H4 (cell line): ENCODE measurements around the gene ARHGDIB. TPM values are rescaled to one million over a fixed set of nuclear protein-coding genes. Genes with fewer than 3 reads are reported as not detected.

Experiments
- DNase-seq: peaks from one replicate; pipeline ENCODE4 v3.0.0-alpha.2; 2015; ENCODE audit warnings: low spot score
- total RNA-seq: library from RNA; depleted of rRNA; stranded (reverse); fragments of >200 nt; shearing (Covaris generic); gene quantifications from 2 replicates; pipeline ENCODE4 v1.2.3, GENCODE V29; 2014

The ARHGDIB gene
- total RNA-seq, 1 experiment from 2014 or later: 5.8 TPM

DNA sequence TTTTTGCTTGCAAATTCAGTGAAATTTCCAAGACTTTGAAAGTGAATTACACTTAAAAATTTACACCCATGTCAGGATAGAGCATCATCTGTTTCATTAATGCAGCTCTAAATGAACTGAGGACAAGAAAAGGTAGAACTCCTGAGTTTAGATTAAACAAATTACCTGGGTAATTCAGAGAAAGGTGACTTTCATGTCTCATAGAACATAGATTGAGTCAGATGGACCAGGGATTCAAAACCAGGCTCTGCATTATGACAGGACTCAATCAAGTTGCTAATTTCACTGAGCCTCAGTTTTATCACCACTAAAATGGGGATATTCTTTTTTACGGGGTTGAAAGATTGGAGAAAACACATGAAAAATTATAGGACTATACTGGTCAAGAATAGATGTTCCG lies 4.5 kb downstream of the ARHGDIB start:
- no peak for DNase-seq

GRCh38 chr12:14956024-14956891 lies 5.1 kb downstream of the ARHGDIB start:
- DNase-seq: no peak

GRCh38 chr12:14954269-14954668 lies 7.1 kb downstream of the ARHGDIB start:
- no peak for DNase-seq

- no peak for DNase-seq
These were observed 7.6 kb downstream of the ARHGDIB start for GRCh38 chr12:14953752-14954151.

DNA sequence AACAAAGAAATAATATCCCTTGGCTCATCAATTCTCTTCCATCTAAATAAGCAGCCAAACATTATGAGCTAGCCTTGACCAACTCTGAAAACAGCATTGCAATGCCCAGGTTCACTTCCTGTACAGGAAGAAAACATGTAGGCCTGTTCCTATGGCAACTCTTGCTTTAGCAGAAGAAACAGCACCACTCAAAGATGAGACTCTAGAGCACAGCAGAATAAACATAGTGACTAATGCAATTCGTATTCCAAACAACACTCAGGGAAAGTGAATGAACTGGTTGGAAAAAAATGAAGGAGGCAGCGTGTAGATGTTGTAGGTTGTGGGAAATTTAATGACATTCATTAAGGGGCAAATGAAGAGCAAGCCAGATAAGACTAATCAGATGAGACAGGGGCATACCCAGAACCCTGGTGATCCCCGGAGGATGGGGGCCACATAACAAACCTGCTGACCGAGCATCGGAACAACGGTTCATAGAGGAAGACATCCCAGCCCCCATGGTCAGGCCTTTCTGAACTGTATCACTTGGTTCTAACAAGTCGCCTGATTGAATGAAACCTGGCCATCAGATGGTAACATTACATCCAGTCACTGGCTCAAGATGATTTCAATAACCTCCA lies 9.0 kb downstream of the ARHGDIB start:
- DNase-seq: peak; percentile 93

DNA sequence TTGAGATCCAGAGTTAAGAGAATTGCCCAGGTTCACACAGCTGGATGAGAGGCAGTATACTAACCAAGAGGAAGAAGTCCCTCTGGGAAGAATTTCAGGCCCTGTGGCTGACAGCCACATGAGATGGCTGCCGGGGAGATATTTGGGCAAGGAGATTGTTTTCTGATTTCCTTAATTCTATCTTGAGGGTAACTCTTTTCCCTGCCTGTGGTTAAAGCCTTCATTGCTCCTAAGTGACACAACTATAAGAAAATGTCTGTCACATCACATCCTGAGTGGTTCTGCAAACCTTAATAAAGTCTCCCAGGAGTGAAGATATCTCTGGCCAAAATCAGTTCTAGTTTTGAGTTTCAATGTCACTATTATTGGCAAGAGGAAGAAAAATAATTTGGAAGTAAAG lies 9.6 kb downstream of the ARHGDIB start:
- DNase-seq: no peak

DNA sequence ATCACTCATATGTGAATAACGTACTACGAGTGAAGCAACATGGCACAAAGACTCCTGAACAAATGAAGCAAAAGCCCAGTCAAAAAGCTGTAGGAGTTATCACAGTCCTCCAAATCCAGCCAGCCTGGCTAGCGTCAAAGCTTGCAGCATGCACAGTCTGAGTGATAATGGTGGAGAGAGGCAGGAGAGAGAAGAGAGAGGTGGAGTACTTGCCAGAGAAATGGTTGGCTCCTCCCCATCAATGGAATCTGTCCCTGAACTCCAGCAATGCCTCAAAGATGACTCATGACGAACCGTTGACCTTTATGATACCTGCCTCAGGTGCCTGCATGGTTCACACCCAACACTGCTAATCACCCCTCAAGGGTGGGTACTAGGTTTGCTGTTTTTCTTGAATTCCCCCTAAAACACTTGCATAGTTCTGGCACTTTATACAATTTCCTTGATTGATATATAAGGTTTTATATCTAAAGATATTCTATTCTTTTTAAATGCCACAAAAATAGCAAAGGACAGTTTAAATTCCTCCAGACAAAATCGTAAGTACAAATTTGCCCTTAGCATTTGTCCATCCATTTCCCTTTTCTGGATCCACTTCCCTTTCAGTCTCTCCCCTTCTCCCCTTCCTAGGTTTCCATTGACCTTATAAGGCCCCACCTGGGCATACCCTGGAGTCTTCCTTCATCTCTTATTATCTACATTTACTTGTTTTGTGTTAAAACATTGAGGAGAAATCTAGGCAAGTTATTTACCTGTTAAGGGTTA lies 10.2 kb downstream of the ARHGDIB start:
- no peak for DNase-seq

- DNase-seq: no peak
These were observed 11.0 kb downstream of the ARHGDIB start for GRCh38 chr12:14950421-14950820.

- DNase-seq: no peak
These were observed 11.8 kb downstream of the ARHGDIB start for GRCh38 chr12:14949631-14950030.

DNA sequence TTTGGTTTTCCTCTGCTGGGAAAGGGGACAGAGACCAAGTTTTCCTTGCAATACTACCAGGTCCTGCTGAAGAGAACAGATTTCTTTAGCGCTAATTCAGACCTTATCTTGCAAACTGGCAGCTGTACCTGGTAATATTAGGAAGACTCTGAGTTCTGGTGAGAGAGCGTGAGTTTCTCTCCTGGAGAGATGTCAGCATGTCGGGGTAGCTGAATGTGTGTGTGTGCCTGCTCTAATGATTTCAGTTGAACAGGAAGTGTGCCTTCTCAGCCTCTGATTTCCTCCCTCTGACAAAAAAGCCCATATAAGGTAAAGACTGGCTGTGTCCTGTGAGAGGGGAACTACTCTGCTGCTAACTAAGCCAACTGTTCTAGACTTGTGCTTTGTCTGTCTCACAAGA lies 12.7 kb downstream of the ARHGDIB start:
- peak; percentile 88 for DNase-seq

GRCh38 chr12:14946861-14947260 lies 14.5 kb downstream of the ARHGDIB start:
- DNase-seq: no peak

GRCh38 chr12:14946162-14946561 lies 15.2 kb downstream of the ARHGDIB start:
- DNase-seq: no peak

GRCh38 chr12:14942196-14942931 lies 19.0 kb downstream of the ARHGDIB start:
- no peak for DNase-seq

DNA sequence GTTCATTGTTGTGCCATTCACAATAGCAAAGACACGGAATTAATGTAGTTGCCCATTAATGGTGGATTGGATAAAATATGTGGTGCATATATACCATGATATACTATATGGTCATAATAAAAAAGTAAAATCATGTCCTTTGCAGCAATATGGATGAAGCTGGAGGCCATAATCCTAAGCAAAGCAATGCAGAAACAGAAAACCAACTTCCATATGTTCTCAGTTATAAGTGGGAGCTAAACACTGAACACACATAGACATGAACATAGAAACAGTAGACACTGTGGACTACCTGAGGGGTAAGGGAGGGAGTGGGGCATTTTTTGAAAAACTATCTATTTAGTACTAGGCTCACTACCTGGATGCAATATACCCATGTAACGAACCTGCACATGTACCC lies 20.0 kb downstream of the ARHGDIB start:
- DNase-seq: no peak

DNA sequence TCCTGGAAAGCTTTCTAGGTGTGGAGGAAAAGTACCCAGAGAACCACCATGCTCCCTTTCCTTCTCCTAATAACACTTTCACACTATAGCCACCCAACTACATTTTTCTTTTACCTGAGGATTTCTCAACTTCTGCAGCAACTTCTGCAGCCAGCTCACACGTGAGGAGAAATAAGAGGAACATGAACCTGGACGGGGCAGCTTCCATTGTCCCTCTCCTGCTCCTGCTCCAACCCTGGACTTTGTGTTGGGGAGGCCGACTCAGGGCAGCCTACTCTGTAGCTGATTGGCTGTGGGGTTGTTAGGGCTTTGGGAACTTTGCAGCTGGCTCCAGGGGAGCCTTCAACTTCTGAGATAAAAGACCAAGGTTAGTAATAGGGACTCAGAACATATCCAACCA lies 23.1 kb downstream of the ARHGDIB start, which contains the start of gene ERP27:
ERP27 (minus strand) TSS at position 237 of the 400 bp plus-strand sequence; CDS start at position 208, 29 bp downstream.
- no peak for DNase-seq

DNA sequence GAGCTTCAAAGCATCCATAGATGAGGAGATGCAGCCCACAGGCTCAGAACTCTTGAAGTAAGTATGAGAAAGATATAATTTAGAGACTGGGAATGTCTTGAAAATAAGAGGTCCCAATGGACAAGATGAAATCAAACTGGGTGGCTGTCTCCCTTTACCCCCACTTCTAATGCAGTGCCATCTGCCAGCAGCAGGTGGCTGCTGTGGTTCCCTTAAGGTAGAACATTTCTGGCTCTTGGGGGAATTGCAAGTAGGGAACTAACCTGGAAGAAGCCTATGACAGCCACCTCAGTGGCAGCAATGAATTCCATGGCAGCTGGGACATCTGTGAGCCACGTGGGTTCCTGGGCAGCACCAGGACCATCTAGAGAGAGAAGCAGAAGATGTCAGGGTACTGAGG lies 23.7 kb downstream of the ARHGDIB start:
- DNase-seq: no peak

- no peak for DNase-seq
These were observed 24.4 kb downstream of the ARHGDIB start for GRCh38 chr12:14937014-14937413.

DNA sequence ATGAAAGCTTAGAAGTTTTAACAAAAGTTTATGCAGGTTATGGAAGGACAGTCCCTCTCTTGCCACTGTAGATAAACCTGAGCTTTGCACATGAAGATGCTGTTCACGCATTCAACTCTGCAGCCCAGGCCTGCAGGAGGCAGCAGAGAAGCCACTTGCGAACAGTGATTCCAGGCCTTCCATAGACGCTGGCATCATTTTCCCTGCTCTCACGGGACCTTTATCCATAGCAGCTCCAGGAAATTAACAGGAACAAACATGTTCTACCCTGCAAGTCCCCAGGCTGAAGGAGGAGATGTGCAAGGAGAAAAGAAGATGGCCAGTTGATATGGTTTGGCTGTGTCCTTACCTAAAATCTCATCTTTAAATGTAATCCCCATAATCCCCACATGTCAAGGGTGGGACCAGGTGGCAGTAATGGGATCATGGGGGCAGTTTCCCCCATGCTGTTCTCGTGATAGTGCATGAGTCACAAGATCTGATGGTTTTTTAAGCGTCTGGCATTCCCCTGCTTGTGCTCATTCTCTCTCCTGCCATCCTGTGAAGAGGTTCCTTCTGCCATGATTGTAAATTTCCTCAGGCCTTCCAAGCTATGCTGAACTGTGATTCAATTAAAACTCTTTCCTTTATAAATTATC lies 25.1 kb downstream of the ARHGDIB start:
- DNase-seq: no peak

GRCh38 chr12:14935031-14935430 lies 26.4 kb downstream of the ARHGDIB start:
- no peak for DNase-seq

- no peak for DNase-seq
These were observed 26.9 kb downstream of the ARHGDIB start for GRCh38 chr12:14934511-14934910.
